ENCODE results near the gene GJE1.

GJE1 gene

DNA sequence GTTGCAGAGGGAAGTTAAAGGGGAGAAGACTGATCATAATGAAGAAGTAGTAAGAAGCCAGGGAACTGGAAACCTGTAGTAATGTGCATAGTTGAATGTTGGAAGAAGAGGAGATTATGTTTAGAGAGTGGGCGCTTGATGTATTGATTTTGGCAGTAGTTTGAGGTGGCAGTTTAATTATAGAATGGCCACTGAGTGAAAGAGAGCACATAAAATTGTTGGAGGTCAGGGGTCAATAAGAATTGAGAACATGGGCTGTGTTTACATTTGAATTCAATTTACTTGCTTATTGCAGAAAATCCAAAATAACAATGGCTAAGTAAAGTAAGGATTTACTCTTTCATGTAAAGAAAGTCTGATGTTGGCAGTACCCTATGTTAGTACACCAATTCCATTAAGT is 30.1 kb downstream of the GJE1 start:
- no peak for DNase-seq (ENCODE audit: low read depth in 2 of 3, low spot score in 1 of 3)

DNA sequence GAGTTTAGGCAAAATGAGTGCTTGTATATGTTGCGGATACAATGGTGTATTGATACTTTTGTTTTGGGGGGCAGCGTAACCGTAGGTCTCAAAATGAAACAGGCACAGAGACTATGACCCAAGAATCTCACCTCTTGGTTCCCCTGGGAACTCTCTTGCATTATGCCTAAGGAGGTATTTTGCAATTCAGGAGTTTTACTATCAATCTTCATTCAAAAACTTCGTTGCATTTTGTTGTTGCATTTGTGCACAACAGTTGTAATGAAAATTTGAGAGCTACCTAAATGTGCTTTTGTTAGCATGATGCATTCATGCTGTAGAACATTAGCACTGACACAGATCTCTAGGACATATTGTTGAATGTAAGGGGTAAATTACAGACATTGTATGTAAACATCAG is 32.5 kb downstream of the GJE1 start:
- DNase-seq (ENCODE audit: low read depth in 2 of 3, low spot score in 1 of 3), result no peak

DNA sequence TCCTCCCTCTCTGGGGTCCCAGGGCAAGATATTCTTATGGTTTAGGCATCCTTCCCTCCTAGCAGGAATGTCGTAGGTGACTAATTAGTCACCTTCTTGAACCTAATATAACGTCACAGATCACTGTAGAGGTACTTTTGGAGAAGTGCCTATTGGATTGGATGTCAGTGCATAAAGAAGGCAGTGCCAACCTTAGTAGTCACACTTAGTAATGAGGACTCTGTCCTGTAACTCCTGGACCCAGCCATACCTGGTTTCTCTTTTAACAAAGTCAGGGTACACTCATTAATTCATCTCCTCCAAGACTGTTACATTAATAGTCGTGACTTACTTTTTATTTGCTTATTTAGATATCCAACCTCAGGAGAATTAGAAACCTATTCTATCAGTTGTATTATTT is 34.3 kb downstream of the GJE1 start:
- DNase-seq (ENCODE audit: low read depth in 2 of 3, low spot score in 1 of 3), result no peak

DNA sequence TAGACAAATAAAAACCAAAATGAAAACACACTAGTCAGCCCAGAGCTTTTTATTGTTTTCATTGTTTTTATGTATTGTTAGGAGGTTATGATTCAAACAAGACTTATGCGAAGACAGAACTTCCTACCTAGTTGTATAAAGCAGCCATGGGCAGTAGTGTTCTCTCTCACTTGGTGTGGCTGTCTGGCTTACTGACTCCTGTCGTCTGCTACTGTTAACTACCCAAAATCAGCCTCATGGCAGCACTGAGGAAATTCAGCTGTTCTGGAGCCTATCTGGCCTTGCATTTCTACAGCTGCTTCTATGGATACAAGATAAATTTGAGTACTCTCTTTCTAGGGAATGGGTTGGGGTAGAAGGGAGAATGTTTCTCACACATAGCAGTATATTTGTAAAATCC is 34.8 kb downstream of the GJE1 start:
- no peak for DNase-seq (ENCODE audit: low read depth in 2 of 3, low spot score in 1 of 3)

DNA sequence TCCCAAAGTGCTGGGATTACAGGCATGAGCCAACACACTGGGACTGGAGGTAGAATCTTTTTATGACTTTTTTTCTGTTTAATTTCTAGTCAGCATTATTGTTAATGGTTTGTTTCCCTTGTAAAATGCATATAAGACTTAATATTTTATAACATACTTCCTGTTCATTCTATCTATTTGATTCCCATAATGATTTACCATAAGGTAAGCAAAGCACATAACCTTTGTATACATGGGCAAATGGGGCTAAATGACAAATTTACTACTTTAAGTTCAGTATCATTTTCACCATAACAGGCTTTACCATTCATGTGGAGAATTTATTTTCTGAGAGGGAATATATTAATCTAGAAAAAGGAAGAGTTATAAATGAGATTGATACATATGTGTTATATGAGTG is 38.6 kb downstream of the GJE1 start:
- DNase-seq (ENCODE audit: low read depth in 2 of 3, low spot score in 1 of 3), result no peak

DNA sequence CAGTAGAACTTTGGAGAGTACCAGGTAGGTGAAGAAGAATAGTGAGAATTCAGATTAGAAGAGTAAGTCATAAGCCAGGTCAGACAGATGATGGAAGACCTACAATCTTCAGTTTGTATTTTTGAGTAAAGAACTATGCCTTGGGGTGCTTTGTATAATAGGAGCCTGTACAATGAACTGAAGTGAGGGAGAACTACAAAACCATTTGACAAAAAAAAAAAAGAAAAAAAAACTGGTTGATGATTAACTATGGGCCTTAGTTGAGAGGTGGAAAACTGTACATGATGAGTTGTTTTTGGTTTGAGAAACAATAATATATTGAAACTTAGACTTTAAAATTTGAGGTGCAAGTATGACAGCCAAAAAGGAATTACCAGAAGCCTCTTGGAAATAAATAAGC is 40.0 kb downstream of the GJE1 start:
- DNase-seq (ENCODE audit: low read depth in 2 of 3, low spot score in 1 of 3), result no peak

DNA sequence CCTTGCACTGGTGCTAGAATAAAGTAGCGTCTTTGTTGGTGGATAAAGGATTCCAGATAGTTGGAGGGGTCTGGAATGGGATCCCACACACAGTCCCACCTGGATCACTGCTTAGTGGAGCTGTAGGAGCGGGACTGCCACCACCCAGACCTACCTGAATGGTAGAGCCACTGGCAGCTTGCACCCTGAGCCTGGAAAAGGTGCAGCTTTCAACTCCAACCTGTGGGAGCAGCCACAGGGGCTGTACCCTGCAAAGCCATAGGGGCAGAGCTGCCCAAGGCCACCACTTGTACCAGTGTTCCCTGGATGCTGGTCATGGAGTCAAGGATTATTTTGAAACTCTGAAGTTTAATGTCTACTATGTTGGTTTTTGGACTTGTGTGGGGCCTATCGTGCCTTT is 41.3 kb downstream of the GJE1 start:
- DNase-seq (ENCODE audit: low read depth in 2 of 3, low spot score in 1 of 3), result no peak

DNA sequence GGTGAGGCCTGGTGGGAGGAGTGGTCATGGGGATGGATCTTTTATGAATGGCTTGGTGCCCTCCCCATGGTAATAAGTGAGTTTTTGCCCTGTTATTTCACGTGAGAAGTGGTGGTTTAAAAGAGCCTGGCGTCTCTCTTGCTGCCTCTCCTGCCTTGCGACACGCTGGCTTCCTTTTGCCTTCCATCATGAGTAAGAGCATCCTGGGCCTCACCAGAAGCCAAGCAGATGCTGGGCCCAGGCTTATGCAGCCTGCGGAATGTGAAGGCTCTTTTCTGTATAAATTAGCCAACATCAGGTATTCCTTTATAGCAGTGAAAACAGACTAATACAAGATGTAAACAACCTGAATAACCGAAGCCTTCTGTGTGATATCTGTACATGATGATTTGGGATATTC is 42.0 kb downstream of the GJE1 start:
- DNase-seq (ENCODE audit: low read depth in 2 of 3, low spot score in 1 of 3), result no peak

DNA sequence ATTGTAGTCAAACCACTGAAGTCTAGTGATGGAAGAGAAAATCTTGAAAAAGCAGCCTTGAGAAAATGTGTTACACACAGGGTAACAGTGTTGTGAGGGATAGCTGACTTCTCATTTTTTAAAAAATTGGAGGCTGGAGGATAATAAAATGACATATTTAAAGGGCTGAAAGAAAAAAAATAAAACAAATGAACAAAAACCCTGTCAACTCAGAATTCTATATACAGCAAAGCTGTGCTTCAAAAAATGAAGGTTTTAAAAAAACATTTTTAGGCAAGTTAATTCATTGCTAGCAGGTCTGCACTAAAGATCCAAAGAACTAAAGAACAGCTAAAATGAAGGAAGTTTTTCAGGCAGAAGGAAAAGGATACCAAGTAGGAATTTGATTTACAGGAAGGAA is 45.4 kb downstream of the GJE1 start:
- no peak for DNase-seq (ENCODE audit: low read depth in 2 of 3, low spot score in 1 of 3)

DNA sequence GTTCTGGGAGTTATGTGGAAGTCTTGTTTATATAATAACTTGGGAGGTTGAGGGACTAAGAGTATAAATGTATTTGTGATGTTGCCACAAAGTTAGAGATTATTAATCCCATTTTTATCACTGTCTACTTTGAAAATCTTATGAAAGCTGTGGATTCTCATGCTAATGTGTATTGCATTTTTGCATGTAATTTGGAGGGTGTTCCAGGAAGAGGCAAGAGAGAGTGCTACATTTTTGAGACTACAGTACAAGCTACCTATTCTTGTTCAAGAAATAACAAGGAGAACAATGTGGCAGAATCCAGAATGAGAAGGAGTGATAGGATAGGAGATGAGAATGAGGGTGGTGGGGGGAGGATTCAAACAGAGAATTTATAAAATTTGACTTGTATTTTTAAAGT is 49.3 kb downstream of the GJE1 start:
- DNase-seq (ENCODE audit: low read depth in 2 of 3, low spot score in 1 of 3), result no peak

DNA sequence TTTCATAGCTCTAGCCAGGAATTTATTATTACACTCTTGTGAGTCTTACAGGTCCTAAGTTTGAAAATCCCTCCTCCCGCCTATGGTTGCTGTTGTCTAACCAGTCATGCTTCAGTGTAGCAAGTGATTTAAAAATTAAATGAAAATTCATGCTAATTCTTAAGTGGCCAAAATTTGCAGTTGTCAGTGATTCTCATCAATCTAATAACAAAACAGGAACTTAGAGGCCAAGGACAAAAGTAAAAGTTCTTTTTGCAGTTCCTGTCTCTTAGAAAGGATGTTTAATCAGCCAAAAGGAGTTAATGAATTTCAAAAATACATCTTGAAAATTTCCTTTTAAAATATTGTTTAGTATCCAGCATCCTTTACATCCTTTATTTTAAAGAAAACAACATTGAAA is 50.6 kb downstream of the GJE1 start:
- no peak for DNase-seq (ENCODE audit: low read depth in 2 of 3, low spot score in 1 of 3)

DNA sequence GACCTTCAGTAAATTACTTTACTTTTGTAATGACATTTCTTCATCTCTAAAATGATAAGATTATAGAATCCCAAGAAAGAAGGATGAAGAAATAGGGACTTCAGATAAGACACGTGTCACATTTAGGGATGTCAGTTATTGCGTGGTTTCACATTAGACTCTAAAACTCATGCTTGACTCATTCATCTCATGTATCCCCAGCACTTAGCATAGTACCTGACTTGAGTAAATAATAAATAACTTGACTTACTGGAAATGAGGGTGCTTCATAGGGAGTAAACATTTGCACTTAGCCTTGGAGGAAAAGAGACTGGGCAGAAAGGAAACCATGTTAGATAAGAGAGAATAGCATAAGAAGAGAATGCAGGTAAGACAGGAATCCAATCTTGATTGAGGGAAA is 51.6 kb downstream of the GJE1 start:
- DNase-seq (ENCODE audit: low read depth in 2 of 3, low spot score in 1 of 3), result no peak

Measured in stimulated activated CD4-positive, alpha-beta T cell treated with anti-CD3 and anti-CD28 coated beads, Interleukin-12 subunit alpha, Interleukin-12 subunit beta, amount 100 ng/mL, for 48 hours (primary cell).